ENCODE data around the gene RAPGEF3. TPM values are rescaled to one million over a fixed set of nuclear protein-coding genes. Genes with fewer than 3 reads are reported as not detected.

RAPGEF3 gene
- total and polyA plus RNA-seq, 2 donors from 2014 or later = 84.3 to 179 TPM

DNA sequence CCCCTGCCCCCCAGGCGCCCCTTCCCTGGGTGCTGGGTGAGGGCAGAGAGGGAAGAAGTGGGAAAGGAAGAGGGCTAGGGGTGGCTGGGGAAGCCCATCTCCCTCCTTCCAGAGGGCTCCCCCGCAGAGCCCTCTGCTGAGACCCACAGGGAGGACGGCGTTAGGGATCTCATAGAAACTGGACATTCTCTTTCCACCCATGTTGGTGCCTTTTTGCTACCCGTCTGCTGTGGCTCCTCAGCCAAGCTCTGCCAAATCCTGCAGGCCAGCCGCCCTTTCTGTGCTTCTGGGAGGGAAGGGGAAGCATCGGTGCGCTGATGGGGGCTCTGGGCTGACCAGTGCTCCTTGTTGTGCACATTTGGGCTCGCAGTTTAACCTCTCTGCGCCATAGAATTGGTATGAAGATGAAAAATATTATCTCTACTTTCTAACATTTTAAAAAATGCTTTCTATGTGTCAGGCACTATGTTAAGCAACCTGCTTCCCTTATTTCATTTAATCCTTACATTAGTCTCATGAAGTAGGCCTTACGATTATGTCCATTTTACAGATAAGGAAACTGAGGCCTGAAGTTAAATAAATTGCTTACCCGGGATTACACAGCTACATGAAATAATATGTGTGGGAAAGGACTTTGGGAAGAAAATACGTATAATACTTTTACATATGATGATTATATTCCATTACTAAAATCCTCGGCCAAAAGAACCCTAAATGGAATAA lies 15.3 kb upstream of the RAPGEF3 start:
- Histone ChIP-seq H3K4me1 (ENCODE audit: control insufficient read depth in 2 of 3, insufficient read depth in 2 of 3, low read depth in 1 of 3, low read length in 3 of 3) (peaks cover 0 to 43% (median 14%) of the 10 kb centered on the region in 3 donors), H3K27me3 (ENCODE audit: control insufficient read depth, insufficient read depth, low read length) (no peaks in the 10 kb centered on the region), H3K36me3 (ENCODE audit: control insufficient read depth in 2 of 3, insufficient read depth in 3 of 3, low read length in 3 of 3) (no peaks in the 10 kb centered on the region), H3K27ac (ENCODE audit: low read depth in 2 of 2, low read length in 2 of 2) (peak overlapping the region in 1 of 2 donors; percentile 60), H3K9ac (ENCODE audit: low read length in 3 of 3) (peak overlapping the region in 2 of 3 donors; percentile 58 to 76), H3K4me3 (ENCODE audit: low read length in 3 of 3) (peak overlapping the region; percentile 21 to 73 (median 48)), H3K9me3 (ENCODE audit: control insufficient read depth in 2 of 3, insufficient read depth in 1 of 3, low read length in 3 of 3) (no peaks in the 10 kb centered on the region)
- peak in 1 of 5 donors; percentile 53 for DNase-seq
- TF ChIP-seq, protein P1, sequence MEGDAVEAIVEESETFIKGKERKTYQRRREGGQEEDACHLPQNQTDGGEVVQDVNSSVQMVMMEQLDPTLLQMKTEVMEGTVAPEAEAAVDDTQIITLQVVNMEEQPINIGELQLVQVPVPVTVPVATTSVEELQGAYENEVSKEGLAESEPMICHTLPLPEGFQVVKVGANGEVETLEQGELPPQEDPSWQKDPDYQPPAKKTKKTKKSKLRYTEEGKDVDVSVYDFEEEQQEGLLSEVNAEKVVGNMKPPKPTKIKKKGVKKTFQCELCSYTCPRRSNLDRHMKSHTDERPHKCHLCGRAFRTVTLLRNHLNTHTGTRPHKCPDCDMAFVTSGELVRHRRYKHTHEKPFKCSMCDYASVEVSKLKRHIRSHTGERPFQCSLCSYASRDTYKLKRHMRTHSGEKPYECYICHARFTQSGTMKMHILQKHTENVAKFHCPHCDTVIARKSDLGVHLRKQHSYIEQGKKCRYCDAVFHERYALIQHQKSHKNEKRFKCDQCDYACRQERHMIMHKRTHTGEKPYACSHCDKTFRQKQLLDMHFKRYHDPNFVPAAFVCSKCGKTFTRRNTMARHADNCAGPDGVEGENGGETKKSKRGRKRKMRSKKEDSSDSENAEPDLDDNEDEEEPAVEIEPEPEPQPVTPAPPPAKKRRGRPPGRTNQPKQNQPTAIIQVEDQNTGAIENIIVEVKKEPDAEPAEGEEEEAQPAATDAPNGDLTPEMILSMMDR (IDR thresholded peaks at IDR 0.05; ENCODE audit: borderline replicate concordance, extremely low read depth, insufficient read depth) = no peak
- intact Hi-C loops (cut with DNase I) = no loop called here
- no peak for FAIRE-seq

DNA sequence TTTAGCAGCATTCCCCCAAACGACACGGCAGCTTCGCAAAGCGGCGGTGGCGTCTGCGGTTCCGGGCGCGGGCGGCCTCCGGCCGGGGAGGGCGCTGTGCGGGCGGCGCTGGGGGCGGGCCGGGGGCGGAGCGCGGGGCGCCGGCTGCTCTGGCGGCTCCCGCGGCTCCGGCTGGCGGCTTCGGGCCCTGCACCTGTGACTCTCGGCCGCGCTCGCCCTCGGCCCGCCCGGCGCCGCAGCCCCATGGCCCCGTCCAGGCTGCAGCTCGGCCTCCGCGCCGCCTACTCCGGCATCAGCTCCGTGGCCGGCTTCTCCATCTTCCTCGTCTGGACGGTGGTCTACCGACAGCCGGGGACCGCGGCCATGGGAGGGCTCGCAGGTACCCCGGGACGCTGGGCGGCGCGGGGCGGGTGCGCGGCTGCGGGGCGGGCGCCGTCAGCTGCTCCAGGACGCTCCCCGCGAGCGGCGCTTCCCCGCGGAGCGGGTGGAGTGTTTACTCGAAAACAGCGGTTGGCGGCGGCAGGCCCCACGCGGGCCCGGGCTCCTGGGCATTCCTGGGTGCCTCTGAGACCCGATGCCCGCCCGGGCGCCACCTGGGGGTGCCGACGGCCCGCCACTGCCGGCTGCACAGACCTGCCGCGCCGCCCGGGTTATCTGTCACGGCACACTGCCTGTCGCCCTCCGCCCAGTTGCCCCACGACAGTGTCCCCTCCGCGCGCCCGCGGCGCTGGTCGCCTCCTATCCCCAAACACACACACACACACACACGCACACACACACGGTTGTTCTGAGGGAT lies 14.6 kb upstream of the RAPGEF3 start, which contains the start of gene SLC48A1:
Gene SLC48A1, plus strand, starts transcription at position 177 of the 796 bp plus-strand sequence. Its CDS starts 67 bp downstream, at position 244.
- FAIRE-seq = no peak
- peak; percentile 75 to 91 (median 84) for DNase-seq
- H3K9ac ChIP-seq (ENCODE audit: low read length in 3 of 3) = peak within 1 kb of the TSS in 2 of 3 donors; percentile 58 to 76
- peaks cover 0 to 38% (median 14%) of the 10 kb centered on the region in 3 donors for H3K4me1 ChIP-seq (ENCODE audit: control insufficient read depth in 2 of 3, insufficient read depth in 2 of 3, low read depth in 1 of 3, low read length in 3 of 3)
- no peaks in the 10 kb centered on the region for H3K9me3 ChIP-seq (ENCODE audit: control insufficient read depth in 2 of 3, insufficient read depth in 1 of 3, low read length in 3 of 3)
- intact Hi-C loops (cut with DNase I) = no loop called here
- peak within 1 kb of the TSS; percentile 55 to 73 (median 61) for H3K4me3 ChIP-seq (ENCODE audit: low read length in 3 of 3)
- no peaks in the 10 kb centered on the region for H3K36me3 ChIP-seq (ENCODE audit: control insufficient read depth in 2 of 3, insufficient read depth in 3 of 3, low read length in 3 of 3)
- H3K27ac ChIP-seq (ENCODE audit: low read depth in 2 of 2, low read length in 2 of 2) = peak within 1 kb of the TSS; percentile 60 to 66
- no peaks in the 10 kb centered on the region for H3K27me3 ChIP-seq (ENCODE audit: control insufficient read depth, insufficient read depth, low read length)
- TF ChIP-seq, protein P1 (IDR thresholded peaks at IDR 0.05; ENCODE audit: borderline replicate concordance, extremely low read depth, insufficient read depth) = peak; percentile 40

DNA sequence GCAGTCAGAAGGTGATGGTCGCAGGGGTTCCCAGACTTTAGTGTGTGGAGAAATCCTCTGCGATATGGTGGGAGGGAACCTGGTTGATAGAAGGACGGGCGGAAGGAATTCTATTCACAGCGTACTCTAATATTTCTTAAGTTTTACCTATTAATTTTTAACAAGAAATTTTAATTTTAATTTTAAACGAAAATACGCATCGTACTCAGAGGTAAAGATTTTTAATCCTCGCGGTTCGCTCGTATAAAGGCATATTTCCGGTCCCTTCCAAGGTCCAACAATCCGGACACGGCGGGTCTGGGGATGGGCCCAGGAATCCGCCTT lies 14.0 kb upstream of the RAPGEF3 start:
- Histone ChIP-seq H3K9ac (ENCODE audit: low read length in 3 of 3) (peak overlapping the region in 1 of 3 donors; percentile 49), H3K36me3 (ENCODE audit: control insufficient read depth in 2 of 3, insufficient read depth in 3 of 3, low read length in 3 of 3) (no peaks in the 10 kb centered on the region), H3K4me1 (ENCODE audit: control insufficient read depth in 2 of 3, insufficient read depth in 2 of 3, low read depth in 1 of 3, low read length in 3 of 3) (peaks cover 0 to 33% (median 14%) of the 10 kb centered on the region in 3 donors), H3K27ac (ENCODE audit: low read depth in 2 of 2, low read length in 2 of 2) (no peak overlapping the region), H3K4me3 (ENCODE audit: low read length in 3 of 3) (peak overlapping the region; percentile 14 to 61 (median 55)), H3K9me3 (ENCODE audit: control insufficient read depth in 2 of 3, insufficient read depth in 1 of 3, low read length in 3 of 3) (no peaks in the 10 kb centered on the region), H3K27me3 (ENCODE audit: control insufficient read depth, insufficient read depth, low read length) (no peaks in the 10 kb centered on the region)
- FAIRE-seq (no peak), DNase-seq (no peak)
- intact Hi-C loops (cut with DNase I) = no loop called here
- TF ChIP-seq, protein P1 (IDR thresholded peaks at IDR 0.05; ENCODE audit: borderline replicate concordance, extremely low read depth, insufficient read depth) = no peak

Measured in kidney (tissue), 14 donors.